ENCODE data around the gene ELAVL2.

The ELAVL2 gene

DNA sequence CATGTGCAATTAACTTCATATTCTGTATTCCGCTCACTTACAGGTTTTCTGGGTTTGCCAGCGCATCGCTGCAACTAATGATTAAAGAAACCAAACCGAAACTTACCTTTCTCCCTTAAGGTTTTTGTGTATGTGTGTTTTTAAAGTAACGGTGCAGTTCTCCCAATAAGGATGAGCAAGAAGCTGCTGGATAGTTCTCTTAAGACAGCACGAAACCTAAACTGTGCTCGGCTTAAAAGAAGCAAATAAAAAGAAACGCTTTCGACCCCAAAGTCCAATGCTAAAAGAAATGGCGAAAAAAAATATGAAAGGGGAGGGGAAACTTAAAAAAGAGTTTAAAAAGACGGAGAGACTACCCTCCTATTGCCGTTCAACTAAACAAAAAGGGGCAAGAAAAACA lies 340 bp downstream of the ELAVL2 start:
- peak; percentile 6 for DNase-seq (ENCODE audit: low read depth)
- peak overlapping the region; percentile 44 for H3K4me3 ChIP-seq (ENCODE audit: control insufficient read depth, low read depth, low read length)
- TF ChIP-seq, protein P1, sequence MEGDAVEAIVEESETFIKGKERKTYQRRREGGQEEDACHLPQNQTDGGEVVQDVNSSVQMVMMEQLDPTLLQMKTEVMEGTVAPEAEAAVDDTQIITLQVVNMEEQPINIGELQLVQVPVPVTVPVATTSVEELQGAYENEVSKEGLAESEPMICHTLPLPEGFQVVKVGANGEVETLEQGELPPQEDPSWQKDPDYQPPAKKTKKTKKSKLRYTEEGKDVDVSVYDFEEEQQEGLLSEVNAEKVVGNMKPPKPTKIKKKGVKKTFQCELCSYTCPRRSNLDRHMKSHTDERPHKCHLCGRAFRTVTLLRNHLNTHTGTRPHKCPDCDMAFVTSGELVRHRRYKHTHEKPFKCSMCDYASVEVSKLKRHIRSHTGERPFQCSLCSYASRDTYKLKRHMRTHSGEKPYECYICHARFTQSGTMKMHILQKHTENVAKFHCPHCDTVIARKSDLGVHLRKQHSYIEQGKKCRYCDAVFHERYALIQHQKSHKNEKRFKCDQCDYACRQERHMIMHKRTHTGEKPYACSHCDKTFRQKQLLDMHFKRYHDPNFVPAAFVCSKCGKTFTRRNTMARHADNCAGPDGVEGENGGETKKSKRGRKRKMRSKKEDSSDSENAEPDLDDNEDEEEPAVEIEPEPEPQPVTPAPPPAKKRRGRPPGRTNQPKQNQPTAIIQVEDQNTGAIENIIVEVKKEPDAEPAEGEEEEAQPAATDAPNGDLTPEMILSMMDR (conservative IDR thresholded peaks at IDR 0.05; ENCODE audit: control insufficient read depth, insufficient read depth, low read depth, low read length) = no peak

GRCh38 chr9:23824830-23825591 lies 1.0 kb downstream of the ELAVL2 start:
- no peak for DNase-seq (ENCODE audit: low read depth)
- TF ChIP-seq, protein P1 (conservative IDR thresholded peaks at IDR 0.05; ENCODE audit: control insufficient read depth, insufficient read depth, low read depth, low read length) = no peak
- H3K4me3 ChIP-seq (ENCODE audit: control insufficient read depth, low read depth, low read length) = peak overlapping the region; percentile 44

DNA sequence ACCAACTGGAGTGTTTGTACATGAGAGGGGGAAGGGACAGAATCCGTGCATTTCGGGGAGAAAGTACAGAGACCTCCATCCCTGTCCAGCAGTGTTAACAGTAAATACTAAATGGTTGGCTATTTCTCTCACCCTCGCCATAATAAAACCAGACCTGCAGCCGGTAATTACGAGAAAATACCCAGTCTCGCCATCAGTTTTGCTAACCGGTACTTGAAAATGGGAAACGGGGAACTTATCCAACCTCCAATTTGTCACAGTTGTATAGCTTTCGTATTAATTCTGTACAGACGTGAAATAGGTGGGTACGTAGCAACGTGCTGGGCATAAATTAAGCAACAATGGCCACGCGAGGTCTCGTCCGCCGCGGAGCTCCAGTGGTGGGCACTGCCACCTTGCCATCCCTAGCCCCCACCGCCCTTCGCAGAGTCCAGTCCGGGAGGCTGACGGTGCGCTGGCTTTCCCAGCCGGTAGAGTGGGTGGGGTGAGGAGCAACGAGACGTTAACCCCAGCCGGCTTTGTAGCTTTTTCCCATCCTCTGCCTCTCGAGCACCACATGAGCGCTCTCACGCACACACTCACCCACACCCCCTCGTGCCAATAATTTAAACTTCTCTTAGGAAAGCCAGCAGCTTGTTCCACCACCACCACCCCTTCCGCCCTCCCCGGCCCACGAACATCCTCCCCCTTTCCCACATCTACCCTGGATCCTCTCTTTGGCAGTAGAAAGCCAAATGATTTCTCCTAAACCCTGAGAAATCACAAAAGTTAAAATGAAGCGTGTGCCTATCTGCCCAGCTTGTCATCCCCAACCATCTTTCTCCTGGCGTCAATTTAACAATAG lies 1.8 kb downstream of the ELAVL2 start:
- no peak for DNase-seq (ENCODE audit: low read depth)
- H3K4me3 ChIP-seq (ENCODE audit: control insufficient read depth, low read depth, low read length) = no peak overlapping the region
- TF ChIP-seq, protein P1 (conservative IDR thresholded peaks at IDR 0.05; ENCODE audit: control insufficient read depth, insufficient read depth, low read depth, low read length) = no peak

DNA sequence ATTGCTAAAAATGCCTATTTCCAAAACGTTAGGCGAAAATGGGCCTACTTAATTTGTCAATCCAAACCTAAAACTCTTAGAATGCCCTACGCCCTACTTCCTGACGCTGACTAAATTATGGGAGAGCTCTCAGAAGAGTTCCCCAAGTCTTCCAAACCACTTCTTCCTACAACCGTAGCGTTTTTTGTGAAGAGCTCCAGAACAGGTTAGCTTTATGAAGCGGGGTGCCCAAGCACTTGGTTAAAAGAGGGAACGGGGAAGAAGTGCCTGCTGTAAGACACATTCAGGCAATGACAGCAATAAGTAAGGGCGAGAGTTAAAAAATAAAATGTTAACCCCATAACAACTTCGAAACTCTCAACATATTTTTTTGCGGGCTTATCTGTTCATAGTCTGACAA lies 2.8 kb downstream of the ELAVL2 start:
- TF ChIP-seq, protein P1 (conservative IDR thresholded peaks at IDR 0.05; ENCODE audit: control insufficient read depth, insufficient read depth, low read depth, low read length) = no peak
- no peak overlapping the region for H3K4me3 ChIP-seq (ENCODE audit: control insufficient read depth, low read depth, low read length)
- DNase-seq (ENCODE audit: low read depth) = no peak

DNA sequence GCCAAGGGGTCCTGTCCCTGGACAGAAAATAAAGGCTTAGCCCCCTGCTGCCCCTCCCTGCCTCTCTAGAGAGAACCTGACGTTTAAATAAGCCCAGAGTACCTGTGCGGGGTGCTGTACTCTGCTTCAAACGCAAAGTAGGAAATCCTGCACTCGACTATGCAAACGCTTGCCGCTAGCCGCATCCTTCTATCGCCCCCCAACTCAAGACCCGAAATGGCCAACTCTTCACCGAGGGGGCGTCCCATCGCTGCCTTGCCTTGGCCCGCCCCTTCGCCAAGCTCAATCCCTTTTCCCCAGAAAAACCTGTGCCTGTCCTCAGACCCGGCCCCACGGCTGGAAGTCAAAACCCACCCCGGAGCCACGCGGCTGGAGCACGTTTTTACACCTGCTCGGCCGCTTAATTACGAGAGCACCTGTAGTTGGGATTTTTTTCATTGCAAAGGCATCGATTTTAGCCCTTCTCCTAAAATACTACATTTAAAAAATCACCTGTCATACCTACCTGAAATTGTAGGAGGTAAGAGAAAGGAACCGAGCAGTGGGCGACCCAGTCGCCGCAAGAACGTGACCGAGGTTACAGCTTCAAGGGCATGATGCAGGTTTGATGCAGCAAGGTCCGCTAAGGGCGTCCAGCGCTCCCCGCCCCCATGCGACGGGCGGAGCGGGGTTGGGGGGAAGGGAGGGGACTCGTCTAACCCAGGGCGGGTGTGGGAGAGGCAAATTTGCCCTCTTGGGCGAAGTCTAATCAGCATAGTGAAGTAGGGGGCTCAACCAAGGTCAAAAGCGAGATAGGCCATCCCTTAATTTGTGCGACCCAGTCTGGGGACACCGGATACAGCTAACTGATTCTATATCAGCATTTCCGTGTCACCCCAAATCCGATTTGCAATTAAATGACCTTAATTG lies 3.5 kb downstream of the ELAVL2 start:
- DNase-seq (ENCODE audit: low read depth) = no peak
- H3K4me3 ChIP-seq (ENCODE audit: control insufficient read depth, low read depth, low read length) = no peak overlapping the region
- TF ChIP-seq, protein P1 (conservative IDR thresholded peaks at IDR 0.05; ENCODE audit: control insufficient read depth, insufficient read depth, low read depth, low read length) = no peak
